ENCODE data around the gene NAA38.

Gene NAA38

DNA sequence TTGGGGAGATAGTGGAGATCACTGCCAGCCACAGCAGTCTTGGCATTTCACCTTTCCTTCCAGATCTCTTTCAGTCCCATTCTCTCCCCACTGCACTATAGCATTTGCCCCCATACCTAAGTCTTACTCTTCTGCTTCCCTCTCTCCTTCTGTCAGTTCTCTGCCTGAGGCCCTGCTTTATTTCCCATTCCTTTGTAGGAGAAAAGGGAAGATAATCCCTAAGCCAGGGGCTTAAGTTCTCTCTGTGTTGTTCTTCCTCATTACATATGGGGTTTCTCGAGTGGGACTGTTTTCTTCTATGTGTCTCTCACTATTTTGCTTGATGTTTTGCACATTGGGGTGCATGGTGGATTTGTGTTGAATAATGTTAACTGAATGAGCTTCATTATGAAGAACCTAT lies 16.9 kb downstream of the NAA38 start:
- no peak overlapping the region; the same call in 1 of the 2 replicates for H3K4me3 ChIP-seq (ENCODE audit: low read depth, low read length)
- no peak for DNase-seq (ENCODE audit: low read depth)

GRCh38 chr17:7839876-7840261 lies 17.5 kb downstream of the NAA38 start:
- H3K4me3 ChIP-seq (ENCODE audit: low read depth, low read length) = no peak overlapping the region
- TF ChIP-seq, protein P1, sequence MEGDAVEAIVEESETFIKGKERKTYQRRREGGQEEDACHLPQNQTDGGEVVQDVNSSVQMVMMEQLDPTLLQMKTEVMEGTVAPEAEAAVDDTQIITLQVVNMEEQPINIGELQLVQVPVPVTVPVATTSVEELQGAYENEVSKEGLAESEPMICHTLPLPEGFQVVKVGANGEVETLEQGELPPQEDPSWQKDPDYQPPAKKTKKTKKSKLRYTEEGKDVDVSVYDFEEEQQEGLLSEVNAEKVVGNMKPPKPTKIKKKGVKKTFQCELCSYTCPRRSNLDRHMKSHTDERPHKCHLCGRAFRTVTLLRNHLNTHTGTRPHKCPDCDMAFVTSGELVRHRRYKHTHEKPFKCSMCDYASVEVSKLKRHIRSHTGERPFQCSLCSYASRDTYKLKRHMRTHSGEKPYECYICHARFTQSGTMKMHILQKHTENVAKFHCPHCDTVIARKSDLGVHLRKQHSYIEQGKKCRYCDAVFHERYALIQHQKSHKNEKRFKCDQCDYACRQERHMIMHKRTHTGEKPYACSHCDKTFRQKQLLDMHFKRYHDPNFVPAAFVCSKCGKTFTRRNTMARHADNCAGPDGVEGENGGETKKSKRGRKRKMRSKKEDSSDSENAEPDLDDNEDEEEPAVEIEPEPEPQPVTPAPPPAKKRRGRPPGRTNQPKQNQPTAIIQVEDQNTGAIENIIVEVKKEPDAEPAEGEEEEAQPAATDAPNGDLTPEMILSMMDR (IDR thresholded peaks at IDR 0.05; ENCODE audit: insufficient read depth, low read depth, low read length, missing control alignments) = no peak
- DNase-seq (ENCODE audit: low read depth) = peak; percentile 61

More for the DNA sequence above, 16.9 kb downstream of the NAA38 start:
- TF ChIP-seq, protein P1 (IDR thresholded peaks at IDR 0.05; ENCODE audit: insufficient read depth, low read depth, low read length, missing control alignments) = no peak

- TF ChIP-seq, protein P1 (IDR thresholded peaks at IDR 0.05; ENCODE audit: insufficient read depth, low read depth, low read length, missing control alignments) = no peak
- no peak for DNase-seq (ENCODE audit: low read depth)
- no peak overlapping the region for H3K4me3 ChIP-seq (ENCODE audit: low read depth, low read length)
Measured at GRCh38 chr17:7839190-7839875, 18.0 kb downstream of the NAA38 start.

- peak; percentile 56 for DNase-seq (ENCODE audit: low read depth)
- peak overlapping the region; percentile 96 for H3K4me3 ChIP-seq (ENCODE audit: low read depth, low read length)
Measured at GRCh38 chr17:7838090-7839075, 19.0 kb downstream of the NAA38 start.

DNA sequence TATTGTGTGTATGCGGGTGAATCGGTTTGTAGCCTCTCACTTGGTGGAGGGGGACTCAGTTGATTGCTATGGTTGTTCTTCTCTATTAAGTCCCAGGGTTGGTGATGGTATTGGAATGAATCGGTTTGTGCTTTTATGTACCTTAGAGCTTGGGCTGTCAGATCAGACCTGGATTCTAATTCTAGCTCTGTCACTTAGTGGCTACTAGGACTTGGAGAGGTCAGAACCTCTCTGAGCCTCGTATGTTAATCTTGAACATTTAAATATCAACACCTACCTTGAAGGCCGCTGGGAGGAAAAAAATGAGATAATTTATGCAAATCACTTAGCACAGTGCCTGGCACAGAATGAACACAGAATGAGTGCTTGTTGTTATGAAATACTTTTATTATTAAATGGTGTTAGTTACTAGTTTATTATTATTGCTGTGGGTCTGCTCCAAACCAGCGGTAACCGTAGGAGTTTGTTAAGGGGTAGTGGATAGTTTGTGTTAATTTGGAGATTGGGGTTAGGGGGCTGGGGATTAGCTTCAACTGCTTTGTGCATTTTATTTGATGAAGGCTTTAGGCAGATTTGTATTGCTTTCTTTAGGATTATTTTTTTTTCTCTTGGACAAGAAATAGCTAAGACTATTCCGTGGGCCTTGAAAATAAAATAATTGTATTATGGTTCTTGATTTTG lies 19.8 kb downstream of the NAA38 start:
- H3K4me3 ChIP-seq (ENCODE audit: low read depth, low read length) = peak overlapping the region; percentile 96
- peak; percentile 49 for DNase-seq (ENCODE audit: low read depth)
- TF ChIP-seq, protein P1 (IDR thresholded peaks at IDR 0.05; ENCODE audit: insufficient read depth, low read depth, low read length, missing control alignments) = no peak

More at GRCh38 chr17:7838090-7839075, 19.0 kb downstream of the NAA38 start:
- TF ChIP-seq, protein P1 (IDR thresholded peaks at IDR 0.05; ENCODE audit: insufficient read depth, low read depth, low read length, missing control alignments) = no peak

DNA sequence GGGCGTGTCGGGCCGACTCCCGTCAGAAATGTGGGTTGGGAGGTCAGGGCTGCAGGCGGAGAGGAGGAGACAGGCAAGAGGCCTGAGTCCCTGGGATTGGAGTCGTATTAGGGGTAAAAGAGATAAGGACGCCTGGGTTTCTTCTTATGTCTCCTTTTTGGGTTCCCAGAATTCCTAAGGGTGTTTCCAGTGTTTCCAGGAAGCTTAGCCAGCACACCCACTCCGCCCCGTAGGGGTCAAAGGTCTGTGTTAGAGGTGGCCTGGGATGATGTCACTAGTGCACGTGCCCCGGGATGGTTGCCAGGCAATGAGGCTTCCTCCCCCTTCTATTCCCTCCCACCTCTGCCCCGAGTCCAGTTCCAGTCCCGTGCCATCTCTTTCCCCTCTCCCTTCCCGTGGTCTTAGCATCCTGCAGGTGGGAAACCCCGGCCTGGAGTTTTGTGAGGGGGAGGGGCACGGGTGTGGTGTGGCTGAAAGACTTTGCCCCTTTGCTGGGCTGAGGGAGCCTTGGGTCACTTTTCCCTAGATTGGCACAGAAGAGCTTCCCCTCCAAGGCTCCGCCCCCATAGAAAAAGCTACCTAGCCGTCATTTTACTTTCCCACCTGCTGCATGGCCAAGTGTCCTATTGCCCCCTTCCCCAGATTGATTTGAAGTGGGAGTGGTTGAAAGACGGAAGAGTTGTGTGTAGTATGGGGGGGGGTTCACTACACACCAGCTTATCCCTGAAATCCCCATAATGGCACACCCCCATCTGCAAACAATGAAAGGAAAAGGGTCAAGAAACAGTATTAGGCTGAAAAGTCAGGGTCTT lies 20.6 kb downstream of the NAA38 start:
- peak overlapping the region; percentile 96 for H3K4me3 ChIP-seq (ENCODE audit: low read depth, low read length)
- peak; percentile 93 for DNase-seq (ENCODE audit: low read depth)
- TF ChIP-seq, protein P1 (IDR thresholded peaks at IDR 0.05; ENCODE audit: insufficient read depth, low read depth, low read length, missing control alignments) = no peak
